Keratinocyte (primary cell): ENCODE data around the gene HYAL3.

ENCODE experiments used
- CTCF ChIP-seq, 3 experiments: IDR thresholded peaks in 1 of 3; conservative IDR thresholded peaks in 1 of 3; optimal IDR thresholded peaks in 1 of 3; 2 replicates in 2 of 3; 3 replicates in 1 of 3; pipeline versions ENCODE3 to v1.5.1; 2011; ENCODE audit warnings: low read length in 3 of 3, mild to moderate bottlenecking in 3 of 3, moderate library complexity in 2 of 3, control low read depth in 1 of 3, inconsistent platforms in 1 of 3; ENCODE audit not compliant: insufficient read depth in 2 of 3; ENCODE audit errors: extremely low read depth in 1 of 3
- EZH2 ChIP-seq: IDR thresholded peaks from one replicate; pipeline ENCODE4 v1.6.1; 2012; ENCODE audit warnings: inconsistent platforms, mild to moderate bottlenecking, low read length, moderate library complexity

GRCh38 chr3:50268703-50269451 is 30.3 kb downstream of the HYAL3 start, which contains the start of gene SEMA3B:
- TF ChIP-seq CTCF (optimal IDR thresholded peaks at IDR 0.05 in 1 of 3, IDR thresholded peaks at IDR 0.05 in 1 of 3, conservative IDR thresholded peaks at IDR 0.05 in 1 of 3; ENCODE audit: extremely low read depth in 1 of 3, insufficient read depth in 2 of 3, low read length in 3 of 3) (no peak), EZH2 (no peak)
